22Rv1 (cell line): ENCODE results near the gene PIN4.

ENCODE experiments used
- CTCF ChIP-seq: fragments of 450-650 bp; IDR thresholded peaks from 2 replicates; pipeline ENCODE4 v1.5.1; 2017; ENCODE audit warnings: mild to moderate bottlenecking
- ZFX ChIP-seq: fragments of 450-650 bp; IDR thresholded peaks from 2 replicates; pipeline ENCODE4 v1.6.1; 2017; ENCODE audit warnings: antibody characterized with exemption, borderline replicate concordance

GRCh38 chrX:72201836-72202536 is 20.4 kb downstream of the PIN4 start:
- TF ChIP-seq CTCF (no peak), ZFX (no peak)
